H9 (cell line): Measurements from ENCODE around the gene CSMD2. TPM values are rescaled to one million over a fixed set of nuclear protein-coding genes. Genes with fewer than 3 reads are reported as not detected.

Experiments
- DNase-seq: peaks from one replicate; pipeline ENCODE4 v3.0.0-alpha.2; 2017
- H2AFZ ChIP-seq: one replicate; pipeline ENCODE4 v1.6.1; 2013; ENCODE audit warnings: mild to moderate bottlenecking, low read length, control low read depth, moderate library complexity
- H2AK5ac ChIP-seq: 2 replicates; pipeline ENCODE4 v1.6.1; 2013; ENCODE audit warnings: low read length, control low read depth, mixed read lengths; ENCODE audit not compliant: insufficient read length
- H2BK120ac ChIP-seq: one replicate; pipeline ENCODE4 v1.6.1; 2013; ENCODE audit warnings: low read depth, mild to moderate bottlenecking, low read length, control low read depth, inconsistent platforms; ENCODE audit not compliant: poor library complexity, severe bottlenecking
- H2BK12ac ChIP-seq: 2 replicates; pipeline ENCODE4 v1.6.1; 2013; ENCODE audit warnings: low read length, control low read depth, mixed read lengths, low read depth; ENCODE audit not compliant: insufficient read length
- H2BK15ac ChIP-seq: 2 replicates; pipeline ENCODE4 v1.6.1; 2013; ENCODE audit warnings: low read depth, low read length, control low read depth
- H2BK20ac ChIP-seq: one replicate; pipeline ENCODE4 v1.6.1; 2013; ENCODE audit warnings: low read depth, mild to moderate bottlenecking, low read length, control low read depth, inconsistent platforms; ENCODE audit not compliant: poor library complexity, severe bottlenecking
- H2BK5ac ChIP-seq: 2 replicates; pipeline ENCODE4 v1.6.1; 2013; ENCODE audit warnings: low read length, control low read depth, mixed read lengths; ENCODE audit not compliant: insufficient read length
- H3K14ac ChIP-seq: 2 replicates; pipeline ENCODE4 v1.6.1; 2013; ENCODE audit warnings: low read length, control low read depth; ENCODE audit not compliant: insufficient read depth
- H3K18ac ChIP-seq: 2 replicates; pipeline ENCODE4 v1.6.1; 2013; ENCODE audit warnings: low read depth, mild to moderate bottlenecking, mixed read lengths, low read length, control low read depth; ENCODE audit not compliant: insufficient read length
- H3K23ac ChIP-seq: 2 replicates; pipeline ENCODE4 v1.6.1; 2013; ENCODE audit warnings: low read length, control low read depth, mixed read lengths, low read depth; ENCODE audit not compliant: insufficient read length
- H3K23me2 ChIP-seq: 2 replicates; pipeline ENCODE4 v1.6.1; 2013; ENCODE audit warnings: low read depth, mild to moderate bottlenecking, mixed read lengths, low read length, control low read depth; ENCODE audit not compliant: insufficient read length, poor library complexity, severe bottlenecking
- H3K27ac ChIP-seq: 2 replicates; pipeline ENCODE4 v1.5.1; 2013; ENCODE audit warnings: low read length, control low read depth, mixed read lengths, low read depth; ENCODE audit not compliant: insufficient read length
- H3K27me3 ChIP-seq: 2 replicates; pipeline ENCODE4 v1.6.1; 2013; ENCODE audit warnings: low read length, control low read depth, inconsistent platforms; ENCODE audit not compliant: insufficient read depth
- H3K4ac ChIP-seq: 2 replicates; pipeline ENCODE4 v1.6.1; 2013; ENCODE audit warnings: low read depth, mild to moderate bottlenecking, control low read depth, inconsistent platforms, low read length, moderate library complexity
- H3K4me1 ChIP-seq: 2 replicates; pipeline ENCODE4 v1.6.1; 2013; ENCODE audit warnings: low read length, control low read depth, inconsistent platforms; ENCODE audit not compliant: insufficient read depth
- H3K4me2 ChIP-seq: 2 replicates; pipeline ENCODE4 v1.6.1; 2013; ENCODE audit warnings: low read length, control low read depth, mixed read lengths; ENCODE audit not compliant: insufficient read length, insufficient read depth
- H3K56ac ChIP-seq: 2 replicates; pipeline ENCODE4 v1.6.1; 2013; ENCODE audit warnings: low read depth, mild to moderate bottlenecking, mixed read lengths, low read length, control low read depth; ENCODE audit not compliant: insufficient read length
- H3K79me1 ChIP-seq: 2 replicates; pipeline ENCODE4 v1.6.1; 2013; ENCODE audit warnings: low read depth, mild to moderate bottlenecking, moderate library complexity, low read length, control low read depth, inconsistent platforms; ENCODE audit not compliant: insufficient read depth, poor library complexity, severe bottlenecking
- H3K79me2 ChIP-seq: 2 replicates; pipeline ENCODE4 v1.6.1; 2013; ENCODE audit warnings: low read length, control low read depth, inconsistent platforms; ENCODE audit not compliant: insufficient read depth
- H3K9ac ChIP-seq: 2 replicates; pipeline ENCODE4 v1.6.1; 2013; ENCODE audit warnings: low read length, control low read depth, mixed read lengths; ENCODE audit not compliant: insufficient read length; ENCODE audit errors: extremely low read depth
- H3K9me3 ChIP-seq: one replicate; pipeline ENCODE4 v1.6.1; 2013; ENCODE audit warnings: low read depth, low read length, inconsistent platforms; ENCODE audit not compliant: control insufficient read depth
- H3T11ph ChIP-seq: one replicate; pipeline ENCODE4 v1.6.1; 2013; ENCODE audit warnings: mild to moderate bottlenecking, low read length, control low read depth, inconsistent platforms
- H4K20me1 ChIP-seq: one replicate; pipeline ENCODE4 v1.6.1; 2013; ENCODE audit not compliant: control insufficient read depth, insufficient read length, insufficient read depth
- H4K5ac ChIP-seq: 2 replicates; pipeline ENCODE4 v1.6.1; 2013; ENCODE audit warnings: low read depth, mild to moderate bottlenecking, mixed read lengths, low read length, control low read depth; ENCODE audit not compliant: insufficient read length
- H4K8ac ChIP-seq: replicated peaks from 2 replicates; pipeline ENCODE4 v1.6.1; 2013; ENCODE audit warnings: low read length, control low read depth, mixed read lengths, low read depth; ENCODE audit not compliant: insufficient read length
- H4K91ac ChIP-seq: 2 replicates; pipeline ENCODE4 v1.6.1; 2013; ENCODE audit warnings: low read depth, mild to moderate bottlenecking, moderate library complexity, mixed read lengths, low read length, control low read depth; ENCODE audit not compliant: insufficient read length
- H3K27ac Mint-ChIP-seq, 3 experiments: 2 replicates in 2 of 3; 3 replicates in 1 of 3; pipeline ENCODE4 v1.8.0; 2020 to 2021; ENCODE audit warnings: mixed read lengths in 3 of 3, mild to moderate bottlenecking in 1 of 3, moderate library complexity in 1 of 3
- H3K27me3 Mint-ChIP-seq: 2 replicates; pipeline ENCODE4 v1.8.0; 2021; ENCODE audit warnings: low read depth, mild to moderate bottlenecking, moderate library complexity, mixed read lengths
- H3K36me3 Mint-ChIP-seq, 3 experiments: 2 replicates in 2 of 3; 3 replicates in 1 of 3; pipeline ENCODE4 v1.8.0; 2020 to 2021; ENCODE audit warnings: low read depth in 3 of 3, mixed read lengths in 3 of 3; ENCODE audit not compliant: insufficient read depth in 1 of 3
- H3K4me1 Mint-ChIP-seq, 2 experiments: 2 replicates each; pipeline ENCODE4 v1.8.0; 2020; ENCODE audit warnings: mixed read lengths in 2 of 2
- H3K4me3 Mint-ChIP-seq, 2 experiments: 2 replicates in 1 of 2; 3 replicates in 1 of 2; pipeline ENCODE4 v1.8.0; 2020 to 2021; ENCODE audit warnings: mild to moderate bottlenecking in 2 of 2, mixed read lengths in 2 of 2, moderate library complexity in 1 of 2
- H3K9me3 Mint-ChIP-seq, 2 experiments: 2 replicates in 1 of 2; 3 replicates in 1 of 2; pipeline ENCODE4 v1.8.0; 2020; ENCODE audit warnings: mild to moderate bottlenecking in 2 of 2, mixed read lengths in 2 of 2, moderate library complexity in 1 of 2
- WGBS: extraction: QIAGEN DNeasy Blood & Tissue Kit; methylation state at CpG from one replicate; pipeline ENCODE4 v1.1.7; 2013; ENCODE audit warnings: missing lambda C conversion rate, low lambda C conversion rate, mixed read lengths; ENCODE audit not compliant: insufficient read length; ENCODE audit errors: extremely low coverage; 5-methylcytosine and 5-hydroxymethylcytosine counted together
- total RNA-seq: library from RNA; stranded (reverse); gene quantifications from 2 replicates; pipeline ENCODE4 v1.2.1, GENCODE V29; 2021
- TF ChIP-seq, protein P1 (sequence below): fragments of 200-600 bp; sonication (generic); conservative IDR thresholded peaks from 3 replicates; pipeline ENCODE4 v1.8.0; 2021; ENCODE audit warnings: antibody characterized with exemption, mild to moderate bottlenecking

The CSMD2 gene
- total RNA-seq, 1 experiment from 2014 or later: 6.4 TPM

- no peak for DNase-seq
- H3K27me3 Mint-ChIP-seq: no peaks in the 10 kb centered on the region
- WGBS: no CpG with 5 or more reads among the region's 2 CpGs
These were observed 396.9 kb downstream of the CSMD2 start for GRCh38 chr1:33768106-33768505.

More at GRCh38 chr1:33768106-33768505, 396.9 kb downstream of the CSMD2 start:
- Histone ChIP-seq H2BK15ac (no peak overlapping the region), H3K4me2 (no peak overlapping the region), H3K14ac (no peak overlapping the region), H4K20me1 (no peaks in the 10 kb centered on the region), H4K8ac (no peak overlapping the region), H3K56ac (no peak overlapping the region), H2BK12ac (no peak overlapping the region), H2AFZ (no peak overlapping the region), H3T11ph (no peak overlapping the region), H3K4me1 (no peaks in the 10 kb centered on the region), H3K79me2 (no peaks in the 10 kb centered on the region), H3K9me3 (no peaks in the 10 kb centered on the region), H3K4ac (no peak overlapping the region), H3K79me1 (no peaks in the 10 kb centered on the region), H2AK5ac (no peak overlapping the region), H2BK5ac (no peak overlapping the region), H4K91ac (no peak overlapping the region), H3K18ac (no peak overlapping the region), H3K23me2 (no peaks in the 10 kb centered on the region), H2BK120ac (no peak overlapping the region), H3K23ac (no peak overlapping the region), H2BK20ac (no peak overlapping the region), H3K27ac (no peak overlapping the region), H3K27me3 (no peaks in the 10 kb centered on the region), H3K9ac (no peak overlapping the region), H4K5ac (no peak overlapping the region)
- TF ChIP-seq, protein P1, sequence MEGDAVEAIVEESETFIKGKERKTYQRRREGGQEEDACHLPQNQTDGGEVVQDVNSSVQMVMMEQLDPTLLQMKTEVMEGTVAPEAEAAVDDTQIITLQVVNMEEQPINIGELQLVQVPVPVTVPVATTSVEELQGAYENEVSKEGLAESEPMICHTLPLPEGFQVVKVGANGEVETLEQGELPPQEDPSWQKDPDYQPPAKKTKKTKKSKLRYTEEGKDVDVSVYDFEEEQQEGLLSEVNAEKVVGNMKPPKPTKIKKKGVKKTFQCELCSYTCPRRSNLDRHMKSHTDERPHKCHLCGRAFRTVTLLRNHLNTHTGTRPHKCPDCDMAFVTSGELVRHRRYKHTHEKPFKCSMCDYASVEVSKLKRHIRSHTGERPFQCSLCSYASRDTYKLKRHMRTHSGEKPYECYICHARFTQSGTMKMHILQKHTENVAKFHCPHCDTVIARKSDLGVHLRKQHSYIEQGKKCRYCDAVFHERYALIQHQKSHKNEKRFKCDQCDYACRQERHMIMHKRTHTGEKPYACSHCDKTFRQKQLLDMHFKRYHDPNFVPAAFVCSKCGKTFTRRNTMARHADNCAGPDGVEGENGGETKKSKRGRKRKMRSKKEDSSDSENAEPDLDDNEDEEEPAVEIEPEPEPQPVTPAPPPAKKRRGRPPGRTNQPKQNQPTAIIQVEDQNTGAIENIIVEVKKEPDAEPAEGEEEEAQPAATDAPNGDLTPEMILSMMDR: no peak
- Mint-ChIP-seq H3K4me3 (no peak overlapping the region), H3K9me3 (no peaks in the 10 kb centered on the region), H3K27ac (no peak overlapping the region), H3K4me1 (no peaks in the 10 kb centered on the region), H3K36me3 (peaks cover 3 to 11% (median 5%) of the 10 kb centered on the region in 3 experiments; a peak in 5 of 7 replicates)
